IgD-negative memory B cell (primary cell): ENCODE results near the gene COA7. TPM values are rescaled to one million over a fixed set of nuclear protein-coding genes. Genes with fewer than 3 reads are reported as not detected.
"Not testable (repeated sequence)": the region's sequence is repeated elsewhere in the genome, so short reads cannot be mapped to it uniquely, and the experiment has no call there.

Source experiments
- H3K27ac Mint-ChIP-seq, 3 donors: one replicate each; pipeline ENCODE4 v1.8.0; 2020 to 2022; ENCODE audit warnings: mild to moderate bottlenecking in 3 of 3, mixed read lengths in 3 of 3, moderate library complexity in 1 of 3
- H3K27me3 Mint-ChIP-seq: one replicate; pipeline ENCODE4 v1.8.0; 2021; ENCODE audit warnings: mixed read lengths
- H3K36me3 Mint-ChIP-seq: one replicate; pipeline ENCODE4 v1.8.0; 2020; ENCODE audit warnings: mild to moderate bottlenecking, mixed read lengths
- H3K4me1 Mint-ChIP-seq, 3 donors: one replicate each; pipeline ENCODE4 v1.8.0; 2020 to 2022; ENCODE audit warnings: mixed read lengths in 3 of 3, mild to moderate bottlenecking in 1 of 3
- H3K4me3 Mint-ChIP-seq, 4 donors: one replicate each; pipeline ENCODE4 v1.8.0; 2020 to 2022; ENCODE audit warnings: mild to moderate bottlenecking in 4 of 4, mixed read lengths in 4 of 4, moderate library complexity in 3 of 4
- H3K9me3 Mint-ChIP-seq, 3 donors: one replicate each; pipeline ENCODE4 v1.8.0; 2020 to 2021; ENCODE audit warnings: mixed read lengths in 3 of 3, mild to moderate bottlenecking in 1 of 3
- polyA plus RNA-seq: library from polyadenylated mRNA; unstranded; fragments of 300-500 nt; fragmentation: Illumina TruSeq; gene quantifications from one replicate; pipeline ENCODE4 v1.2.3, GENCODE V29; 2021

COA7 gene
- polyA plus RNA-seq, 1 donor from 2014 or later, result 7.2 TPM

DNA sequence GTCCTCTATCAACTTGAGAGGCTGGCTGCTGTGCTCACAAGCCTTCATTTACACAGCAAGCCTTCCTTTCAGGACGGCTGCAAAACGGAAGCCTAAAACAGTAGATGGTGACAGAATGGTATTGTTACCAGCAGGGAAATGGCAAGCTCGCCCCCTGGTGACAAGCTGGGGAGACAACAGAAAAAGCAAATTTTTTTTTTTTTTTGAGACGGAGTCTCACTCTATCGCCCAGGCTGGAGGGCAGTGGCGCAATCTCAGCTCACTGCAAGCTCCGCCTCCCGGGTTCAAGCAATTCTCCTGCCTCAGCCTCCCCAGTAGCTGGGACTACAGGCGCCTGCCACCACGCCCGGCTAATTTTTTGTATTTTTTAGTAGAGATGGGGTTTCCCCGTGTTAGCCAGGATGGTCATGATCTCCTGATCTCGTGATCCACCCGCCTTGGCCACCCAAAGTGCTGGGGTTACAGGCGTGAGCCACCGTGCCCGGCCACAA is 11.8 kb downstream of the COA7 start:
- H3K4me3 Mint-ChIP-seq, result peak overlapping the region in 2 of 4 donors; percentile 23 to 81
- not testable (repeated sequence) for H3K27me3 Mint-ChIP-seq, H3K36me3 Mint-ChIP-seq, H3K9me3 Mint-ChIP-seq
- H3K4me1 Mint-ChIP-seq, result peaks cover 8 to 14% (median 8%) of the 10 kb centered on the region in 3 donors
- peak overlapping the region in 2 of 3 donors; percentile 39 to 50 for H3K27ac Mint-ChIP-seq

DNA sequence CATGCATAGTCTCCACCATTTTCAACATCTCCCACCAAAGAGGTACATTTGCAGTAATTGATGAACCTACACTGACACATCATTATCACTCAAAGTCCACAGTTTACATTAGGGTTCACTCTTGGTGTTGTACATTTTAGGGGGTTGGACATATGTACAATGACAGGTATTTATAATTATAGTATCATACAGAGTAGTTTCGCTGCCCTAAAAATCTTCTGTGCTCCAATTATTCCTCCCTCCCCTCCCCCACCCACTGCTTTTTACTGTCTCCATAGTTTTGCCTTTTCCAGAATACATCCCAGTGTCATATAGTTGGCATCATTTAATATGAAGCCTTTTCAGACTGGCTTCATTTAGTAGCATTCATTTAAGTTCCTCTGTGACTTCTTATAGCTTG is 13.6 kb downstream of the COA7 start:
- H3K27ac Mint-ChIP-seq, result no peak overlapping the region
- peaks cover 8 to 14% (median 9%) of the 10 kb centered on the region in 3 donors for H3K4me1 Mint-ChIP-seq
- H3K36me3 Mint-ChIP-seq, result no peaks in the 10 kb centered on the region
- no peaks in the 10 kb centered on the region for H3K27me3 Mint-ChIP-seq
- no peak overlapping the region for H3K4me3 Mint-ChIP-seq
- H3K9me3 Mint-ChIP-seq, result peaks cover 0 to 8% (median 0%) of the 10 kb centered on the region in 3 donors

DNA sequence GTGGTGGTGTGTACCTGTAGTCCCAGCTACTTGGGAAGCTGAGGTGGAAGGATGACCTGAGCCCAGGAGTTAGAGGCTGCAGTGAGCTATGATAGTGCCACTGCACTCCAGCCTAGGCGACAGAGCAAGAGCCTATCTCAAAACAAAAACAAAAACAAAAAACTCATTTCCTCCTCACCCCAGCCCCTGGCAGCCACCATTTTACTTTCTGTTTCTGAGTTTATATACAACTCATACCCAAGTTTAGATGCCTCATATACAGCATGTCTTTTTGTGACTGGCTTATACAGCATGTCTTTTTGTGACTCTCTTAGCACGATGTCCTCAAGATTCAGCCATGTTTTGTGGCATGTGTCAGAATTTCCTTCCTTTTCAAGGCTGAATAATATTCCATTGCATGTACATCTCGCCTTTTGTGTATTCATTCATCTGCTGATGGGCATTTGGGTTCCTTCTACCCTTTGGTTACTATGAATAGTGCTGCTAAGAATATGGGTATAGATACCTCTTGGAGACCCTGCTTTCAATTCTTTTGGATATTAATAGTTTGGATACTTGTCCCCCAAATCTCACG is 14.7 kb downstream of the COA7 start:
- Mint-ChIP-seq H3K27ac (peak overlapping the region in 1 of 3 donors; percentile 54), H3K9me3 (peaks cover 0 to 8% (median 0%) of the 10 kb centered on the region in 3 donors), H3K4me3 (no peak overlapping the region), H3K36me3 (no peaks in the 10 kb centered on the region), H3K4me1 (peaks cover 8 to 16% (median 12%) of the 10 kb centered on the region in 3 donors), H3K27me3 (no peaks in the 10 kb centered on the region)

DNA sequence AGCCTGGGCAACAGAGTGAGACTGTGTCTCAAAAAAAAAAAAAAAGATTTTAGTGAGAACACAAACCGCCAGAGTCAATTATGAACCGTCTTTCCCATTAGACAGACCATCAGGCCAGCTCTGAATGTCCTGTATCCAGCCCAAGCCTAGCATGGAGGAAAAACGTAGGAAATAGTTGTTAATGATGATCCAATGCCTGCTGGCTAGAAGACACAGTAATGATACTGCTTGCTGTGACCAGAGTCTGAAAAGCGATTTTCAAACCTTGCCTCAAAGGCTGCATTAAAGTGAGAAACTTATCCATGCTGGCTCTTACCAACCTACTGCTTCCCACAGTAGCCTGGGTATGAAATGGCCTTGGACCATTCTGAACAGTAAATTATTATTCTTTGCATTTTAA is 17.0 kb downstream of the COA7 start:
- H3K4me1 Mint-ChIP-seq, result peaks cover 7 to 13% (median 10%) of the 10 kb centered on the region in 3 donors
- H3K36me3 Mint-ChIP-seq, result no peaks in the 10 kb centered on the region
- H3K27me3 Mint-ChIP-seq, result no peaks in the 10 kb centered on the region
- H3K4me3 Mint-ChIP-seq, result no peak overlapping the region
- H3K27ac Mint-ChIP-seq, result no peak overlapping the region
- peaks cover 0 to 8% (median 0%) of the 10 kb centered on the region in 3 donors for H3K9me3 Mint-ChIP-seq

DNA sequence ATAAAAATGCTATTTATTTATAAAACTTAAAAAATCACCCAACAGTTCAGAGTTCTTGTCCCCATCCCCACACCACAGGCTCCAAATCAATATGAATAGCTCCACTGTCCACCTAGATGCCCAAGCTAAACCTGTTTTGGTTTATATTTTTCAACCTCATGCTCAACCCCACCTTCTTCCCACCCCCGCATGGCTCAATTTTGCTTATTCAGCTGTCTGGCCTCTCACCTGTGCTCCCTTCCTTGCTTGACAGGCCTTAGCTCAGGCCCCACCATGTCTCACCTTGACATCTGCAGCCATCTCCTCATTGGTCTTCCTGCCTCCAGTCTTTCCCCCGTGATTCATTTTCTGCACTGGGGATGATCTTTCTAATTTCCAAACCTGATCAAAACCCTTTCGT is 17.8 kb downstream of the COA7 start:
- H3K4me1 Mint-ChIP-seq, result peaks cover 3 to 11% (median 7%) of the 10 kb centered on the region in 3 donors
- H3K4me3 Mint-ChIP-seq, result no peak overlapping the region
- H3K27ac Mint-ChIP-seq, result no peak overlapping the region

DNA sequence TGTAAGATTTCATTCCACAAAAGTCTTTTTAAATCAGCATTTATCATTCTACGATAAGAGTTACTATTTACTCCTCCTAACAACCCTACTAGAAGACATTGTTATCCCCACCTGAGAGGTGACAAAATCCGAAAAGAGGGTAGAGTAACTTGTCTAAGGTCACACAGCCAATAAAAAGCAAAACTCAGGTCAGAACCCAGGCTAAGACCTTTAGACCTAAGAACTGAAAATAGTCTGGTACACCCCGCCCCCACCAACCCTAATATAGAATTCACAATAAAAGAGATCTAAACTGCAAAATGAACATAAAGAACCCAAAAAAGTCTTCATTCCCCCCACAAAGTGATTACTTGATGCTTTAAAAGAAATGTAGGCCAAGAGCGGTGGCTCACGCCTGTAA is 18.6 kb downstream of the COA7 start:
- H3K4me1 Mint-ChIP-seq, result peaks cover 3 to 4% (median 3%) of the 10 kb centered on the region in 3 donors
- H3K4me3 Mint-ChIP-seq, result no peak overlapping the region
- H3K9me3 Mint-ChIP-seq, result peaks cover 0 to 8% (median 0%) of the 10 kb centered on the region in 3 donors
- peak overlapping the region in 1 of 3 donors; percentile 83 for H3K27ac Mint-ChIP-seq
- H3K36me3 Mint-ChIP-seq, result no peaks in the 10 kb centered on the region
- no peaks in the 10 kb centered on the region for H3K27me3 Mint-ChIP-seq

More for the DNA sequence above, 17.8 kb downstream of the COA7 start:
- Mint-ChIP-seq H3K9me3 (peaks cover 0 to 8% (median 0%) of the 10 kb centered on the region in 3 donors), H3K36me3 (no peaks in the 10 kb centered on the region), H3K27me3 (no peaks in the 10 kb centered on the region)

DNA sequence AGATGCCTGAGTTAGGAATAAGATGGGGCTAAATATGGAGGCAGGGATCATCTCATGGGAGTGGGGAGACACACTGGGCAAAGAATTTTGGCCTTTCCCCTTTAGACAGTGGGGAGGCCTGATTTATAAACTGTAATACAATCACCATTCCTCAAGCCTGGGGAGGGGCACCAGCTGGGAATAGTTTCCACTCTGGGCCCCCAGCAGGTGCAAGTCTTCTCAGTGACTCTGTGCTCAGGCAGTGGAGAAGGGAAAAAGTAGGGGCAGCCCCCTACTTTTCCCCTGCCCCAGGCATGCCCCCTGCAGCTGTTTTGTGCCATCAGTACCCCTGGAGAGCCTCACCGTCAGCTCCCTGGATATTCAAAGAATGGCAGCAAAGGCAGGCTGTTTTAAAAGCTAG is 19.1 kb downstream of the COA7 start:
- peaks cover 0 to 8% (median 0%) of the 10 kb centered on the region in 3 donors for H3K9me3 Mint-ChIP-seq
- H3K27me3 Mint-ChIP-seq, result no peaks in the 10 kb centered on the region
- H3K4me1 Mint-ChIP-seq, result peaks cover 3 to 4% (median 3%) of the 10 kb centered on the region in 3 donors
- no peak overlapping the region for H3K4me3 Mint-ChIP-seq
- H3K36me3 Mint-ChIP-seq, result no peaks in the 10 kb centered on the region
- no peak overlapping the region for H3K27ac Mint-ChIP-seq

DNA sequence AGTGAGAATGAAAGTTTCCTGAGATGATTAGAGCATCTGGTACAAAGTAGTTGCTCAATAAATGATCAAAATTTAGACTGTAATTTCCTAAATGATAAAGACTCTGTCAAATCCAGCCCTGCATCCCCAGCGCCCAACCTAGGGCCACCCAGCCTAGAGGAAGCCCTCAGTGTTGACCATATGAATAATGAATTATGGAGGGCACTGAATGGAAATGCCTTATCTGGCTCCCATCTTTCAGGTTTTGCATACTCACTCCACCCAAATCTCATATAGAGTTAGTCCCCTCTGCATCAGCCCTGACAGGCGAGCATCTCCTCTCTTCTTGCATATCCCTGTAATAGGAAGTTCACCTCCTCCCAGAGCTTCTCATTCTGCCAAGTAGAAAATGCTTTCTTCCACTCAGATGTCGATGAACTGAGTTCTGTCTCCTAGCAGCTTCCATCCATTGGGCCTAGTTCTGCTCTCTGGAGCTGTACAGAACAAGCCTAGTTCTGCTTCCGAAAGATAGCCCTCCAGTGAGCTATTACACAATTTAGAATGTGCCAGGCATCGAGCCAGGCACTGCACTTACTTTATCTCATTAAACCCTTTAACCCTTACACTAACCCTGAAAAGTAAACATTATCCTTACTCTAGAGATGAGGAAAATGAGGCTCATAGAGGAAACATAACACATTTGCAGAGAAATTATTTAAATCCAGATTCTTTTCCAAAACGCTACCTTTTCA is 20.9 kb downstream of the COA7 start:
- peak overlapping the region in 1 of 3 donors; percentile 91 for H3K27ac Mint-ChIP-seq
- no peaks in the 10 kb centered on the region for H3K36me3 Mint-ChIP-seq
- H3K4me3 Mint-ChIP-seq, result no peak overlapping the region
- H3K9me3 Mint-ChIP-seq, result no peaks in the 10 kb centered on the region
- H3K27me3 Mint-ChIP-seq, result no peaks in the 10 kb centered on the region
- peaks cover 1 to 4% (median 2%) of the 10 kb centered on the region in 3 donors for H3K4me1 Mint-ChIP-seq

DNA sequence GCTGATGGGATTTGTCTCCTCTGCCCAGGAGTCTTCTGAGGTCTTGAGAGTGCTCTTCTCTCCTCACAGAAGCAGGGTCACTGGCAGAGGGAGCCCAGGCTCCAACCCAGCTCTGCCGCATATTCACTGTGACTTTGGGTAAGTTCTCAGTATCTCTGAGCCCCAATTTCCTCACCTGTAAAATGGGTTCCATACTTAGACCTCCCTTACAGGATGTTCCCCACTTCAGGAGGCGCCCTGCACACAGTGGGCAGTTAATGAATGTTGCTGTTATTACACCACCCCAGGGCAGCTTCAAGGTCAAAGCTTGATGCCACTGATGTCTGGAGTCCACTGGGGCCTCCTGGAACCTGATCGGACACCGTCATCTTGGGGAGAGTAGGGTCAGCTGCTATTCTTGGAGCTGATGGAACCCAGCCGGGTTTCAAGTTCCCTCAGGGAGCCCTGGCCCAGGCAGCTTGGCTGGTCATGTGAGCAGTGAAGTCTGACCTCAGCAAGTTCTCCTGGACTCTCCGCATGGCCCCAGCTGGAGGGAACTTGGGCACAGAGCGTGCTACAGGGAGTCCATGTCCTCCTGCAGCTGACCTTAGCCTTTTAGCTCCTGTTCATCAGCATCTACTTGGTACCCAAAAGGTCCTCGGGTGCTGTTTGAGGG is 21.8 kb downstream of the COA7 start:
- peaks cover 1 to 4% (median 2%) of the 10 kb centered on the region in 3 donors for H3K4me1 Mint-ChIP-seq
- H3K9me3 Mint-ChIP-seq, result no peaks in the 10 kb centered on the region
- H3K27ac Mint-ChIP-seq, result no peak overlapping the region
- H3K27me3 Mint-ChIP-seq, result no peaks in the 10 kb centered on the region
- H3K36me3 Mint-ChIP-seq, result no peaks in the 10 kb centered on the region
- H3K4me3 Mint-ChIP-seq, result no peak overlapping the region

DNA sequence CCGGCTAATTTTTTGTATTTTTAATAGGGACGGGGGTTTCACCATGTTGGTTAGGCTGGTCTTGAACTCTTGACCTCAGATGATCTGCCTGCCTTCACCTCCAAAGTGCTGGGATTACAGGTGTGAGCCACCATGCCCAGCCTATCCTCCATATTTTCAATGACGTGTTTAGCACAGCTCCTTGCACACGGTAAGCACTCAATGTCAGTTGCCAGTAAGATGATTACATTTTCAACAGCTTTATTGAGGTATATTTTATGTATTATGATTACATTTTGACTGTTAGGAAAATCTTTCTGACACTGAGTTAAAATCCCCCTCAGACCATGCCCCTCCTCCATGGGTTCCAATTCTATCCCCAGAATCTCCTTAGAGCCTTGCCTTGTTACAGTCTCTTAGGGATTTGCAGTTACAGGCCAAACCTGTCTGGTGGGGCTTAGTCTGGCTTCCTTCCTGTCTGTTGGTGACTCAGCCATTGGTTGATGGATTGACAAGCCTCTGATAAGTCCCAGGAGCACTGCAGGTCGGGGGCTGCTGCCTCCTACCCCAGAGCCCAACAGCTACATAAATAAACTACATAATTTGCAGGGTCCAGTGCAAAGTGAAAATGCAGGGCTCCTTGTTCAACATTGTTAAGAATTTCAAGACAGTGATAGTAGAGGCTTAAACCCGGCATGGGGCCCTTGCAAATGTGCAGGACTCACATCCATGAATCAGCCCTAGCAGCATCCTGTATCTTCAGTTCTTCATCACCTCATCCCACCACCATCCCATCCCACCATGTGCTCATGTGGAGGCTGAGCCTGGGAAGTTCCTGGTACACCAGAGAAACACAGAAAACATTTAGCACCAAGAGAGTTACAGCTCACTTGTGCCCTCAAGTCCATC is 23.4 kb downstream of the COA7 start:
- Mint-ChIP-seq H3K36me3 (peaks cover 1% of the 10 kb centered on the region), H3K27ac (peak overlapping the region in 1 of 3 donors; percentile 39), H3K4me3 (no peak overlapping the region), H3K9me3 (no peaks in the 10 kb centered on the region), H3K4me1 (peaks cover 1 to 4% (median 2%) of the 10 kb centered on the region in 3 donors), H3K27me3 (no peaks in the 10 kb centered on the region)

DNA sequence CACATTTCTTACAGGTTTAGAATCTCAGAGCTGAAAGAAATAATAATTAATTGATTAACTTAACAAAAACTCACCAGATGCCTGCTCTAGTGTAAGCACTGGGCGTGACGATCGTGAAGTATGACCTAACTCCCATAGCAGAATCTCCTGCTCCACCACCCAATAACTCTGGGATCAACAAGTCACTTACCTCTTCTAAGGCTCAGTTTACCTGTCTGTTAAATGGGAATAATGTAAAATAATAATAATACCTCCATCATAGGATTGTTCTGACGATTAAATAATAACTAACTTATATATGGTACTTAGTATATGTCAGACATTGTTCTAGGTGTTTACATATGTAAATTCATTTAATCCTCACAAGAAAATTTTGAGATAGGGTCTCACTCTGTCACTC is 24.6 kb downstream of the COA7 start:
- Mint-ChIP-seq H3K36me3 (peaks cover 4% of the 10 kb centered on the region), H3K4me1 (peaks cover 0 to 1% (median 0%) of the 10 kb centered on the region in 3 donors), H3K4me3 (no peak overlapping the region), H3K27me3 (no peaks in the 10 kb centered on the region), H3K9me3 (no peaks in the 10 kb centered on the region), H3K27ac (no peak overlapping the region)

DNA sequence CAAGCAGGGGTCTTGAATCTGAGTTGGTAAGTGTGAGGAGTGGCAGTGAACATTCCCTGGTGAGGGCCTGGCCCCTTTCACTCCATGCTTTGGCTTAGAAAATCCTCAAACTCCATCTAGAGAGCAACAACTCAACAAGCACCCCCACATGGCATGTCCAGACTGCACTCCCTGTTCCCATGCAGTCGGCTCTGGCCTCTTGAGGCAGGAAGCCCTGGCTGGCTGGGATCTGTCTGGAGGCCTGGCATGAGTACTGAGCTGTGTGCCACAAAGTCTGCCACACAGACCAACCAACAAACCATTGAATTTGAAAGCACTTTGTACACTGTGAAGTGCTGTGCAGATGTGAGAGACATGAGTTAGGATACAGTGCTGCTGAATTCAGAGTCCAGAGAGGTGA is 25.2 kb downstream of the COA7 start:
- no peak overlapping the region for H3K27ac Mint-ChIP-seq
- H3K9me3 Mint-ChIP-seq, result no peaks in the 10 kb centered on the region
- no peak overlapping the region for H3K4me3 Mint-ChIP-seq
- peaks cover 4% of the 10 kb centered on the region for H3K36me3 Mint-ChIP-seq
- H3K4me1 Mint-ChIP-seq, result peaks cover 0 to 1% (median 0%) of the 10 kb centered on the region in 3 donors
- H3K27me3 Mint-ChIP-seq, result no peaks in the 10 kb centered on the region

DNA sequence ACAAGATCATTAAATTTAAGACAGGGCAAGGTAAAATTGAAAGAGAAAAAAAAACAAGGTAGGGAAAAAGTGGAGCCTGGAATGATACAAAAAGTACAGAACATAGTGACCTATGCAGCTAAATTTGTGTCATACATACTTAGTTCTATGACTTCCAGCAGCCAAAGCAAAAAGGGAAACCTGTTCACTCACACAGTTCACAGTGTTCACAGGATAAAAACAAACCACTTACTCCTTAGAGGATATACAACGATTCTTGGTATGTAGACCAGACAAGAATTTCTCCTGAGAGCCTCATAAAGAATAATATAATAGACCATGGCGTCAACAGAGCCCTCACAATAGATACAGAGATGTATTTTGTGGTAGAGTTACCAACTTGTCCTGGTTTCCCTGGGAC is 27.5 kb downstream of the COA7 start:
- Mint-ChIP-seq H3K36me3 (peaks cover 4% of the 10 kb centered on the region), H3K4me1 (peaks cover 0 to 9% (median 6%) of the 10 kb centered on the region in 3 donors), H3K4me3 (no peak overlapping the region), H3K9me3 (no peaks in the 10 kb centered on the region), H3K27me3 (no peaks in the 10 kb centered on the region), H3K27ac (peak overlapping the region in 1 of 3 donors; percentile 16)

DNA sequence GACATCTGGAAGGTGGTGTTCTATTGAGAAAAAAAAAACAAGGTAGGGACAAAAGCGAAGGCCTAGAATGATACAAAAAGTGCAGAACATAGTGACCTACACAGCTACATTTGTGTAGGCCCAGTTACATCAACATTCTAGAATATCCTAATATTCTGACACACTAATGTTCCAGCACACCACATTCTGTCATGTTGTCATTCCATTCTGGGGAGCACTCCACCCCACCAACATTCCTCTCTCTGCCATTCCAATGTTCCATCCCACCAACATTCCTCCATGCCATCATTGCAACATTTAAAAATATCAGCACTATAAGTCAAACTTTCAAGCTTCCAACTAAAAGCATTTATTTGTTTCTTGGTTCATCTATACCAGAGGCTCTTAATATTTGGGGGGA is 28.5 kb downstream of the COA7 start:
- Mint-ChIP-seq H3K27me3 (no peaks in the 10 kb centered on the region), H3K4me3 (no peak overlapping the region), H3K36me3 (peaks cover 4% of the 10 kb centered on the region), H3K27ac (no peak overlapping the region), H3K9me3 (no peaks in the 10 kb centered on the region), H3K4me1 (peaks cover 0 to 9% (median 8%) of the 10 kb centered on the region in 3 donors)
